Lower leg skin (tissue), 4 donors: Measurements from ENCODE around the gene RIPOR2. TPM values are rescaled to one million over a fixed set of nuclear protein-coding genes. Genes with fewer than 3 reads are reported as not detected.

Experiments
- DNase-seq, 2 donors: peaks; one replicate each; pipeline ENCODE4 v3.0.0-alpha.2; 2019; ENCODE audit warnings: low spot score in 2 of 2
- H3K4me3 ChIP-seq: fragments of 200-600 bp; sonication (generic); 2 replicates; pipeline ENCODE4 v1.5.1; 2017; ENCODE audit warnings: mild to moderate bottlenecking, low read depth; ENCODE audit not compliant: poor library complexity, severe bottlenecking
- POLR2A ChIP-seq, 2 donors: fragments of 450-650 bp; IDR thresholded peaks; one replicate each; pipeline ENCODE4 v1.6.1; 2016 to 2017; ENCODE audit warnings: antibody characterized with exemption in 2 of 2, mild to moderate bottlenecking in 1 of 2, moderate library complexity in 1 of 2
- WGBS, 2 donors: methylation state at CpG; one replicate each; pipeline ENCODE4 v1.1.5; 2018; 5-methylcytosine and 5-hydroxymethylcytosine counted together
- intact Hi-C: fragments of 100-400 bp; cut with DNase I; formaldehyde crosslinking; loops from one replicate; pipeline ENCODE4 v1.15.0; 2023; ENCODE audit warnings: low total_unique reads
- total RNA-seq, 4 donors: library from RNA; depleted of rRNA; stranded (reverse); fragments of >200 nt; gene quantifications; one replicate each; pipeline ENCODE4 v1.1.0, GENCODE V29; 2016
- TF ChIP-seq, protein P1 (sequence below), 3 donors: fragments of 450-650 bp; IDR thresholded peaks; one replicate each; pipeline ENCODE4 v1.5.1; 2016; ENCODE audit warnings: antibody characterized with exemption in 3 of 3, mild to moderate bottlenecking in 3 of 3, moderate library complexity in 2 of 3

RIPOR2 gene
- total RNA-seq, 4 donors from 2014 or later = 5.2 to 21.3 (median 8.6) TPM

DNA sequence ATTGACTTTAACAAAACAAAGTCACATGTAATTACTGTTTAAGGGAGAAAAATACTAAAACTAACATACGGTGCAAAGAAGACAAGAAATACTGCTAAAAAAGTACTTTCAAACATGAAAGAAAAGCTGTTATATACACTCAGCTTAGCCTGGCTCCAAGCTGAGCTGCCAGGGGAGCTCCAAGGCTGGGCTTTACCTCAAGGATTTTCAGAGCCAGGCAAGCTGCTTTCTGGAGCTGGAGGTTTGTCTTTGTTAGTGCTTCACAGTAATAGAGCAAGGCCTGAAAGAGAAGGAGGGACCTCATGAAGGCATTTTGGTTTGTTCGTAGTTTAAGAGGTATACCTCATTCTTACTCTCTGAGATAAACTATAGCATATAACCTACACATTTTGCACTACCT lies 117.4 kb downstream of the RIPOR2 start:
- no peak for TF ChIP-seq POLR2A (IDR thresholded peaks at IDR 0.05)
- TF ChIP-seq, protein P1, sequence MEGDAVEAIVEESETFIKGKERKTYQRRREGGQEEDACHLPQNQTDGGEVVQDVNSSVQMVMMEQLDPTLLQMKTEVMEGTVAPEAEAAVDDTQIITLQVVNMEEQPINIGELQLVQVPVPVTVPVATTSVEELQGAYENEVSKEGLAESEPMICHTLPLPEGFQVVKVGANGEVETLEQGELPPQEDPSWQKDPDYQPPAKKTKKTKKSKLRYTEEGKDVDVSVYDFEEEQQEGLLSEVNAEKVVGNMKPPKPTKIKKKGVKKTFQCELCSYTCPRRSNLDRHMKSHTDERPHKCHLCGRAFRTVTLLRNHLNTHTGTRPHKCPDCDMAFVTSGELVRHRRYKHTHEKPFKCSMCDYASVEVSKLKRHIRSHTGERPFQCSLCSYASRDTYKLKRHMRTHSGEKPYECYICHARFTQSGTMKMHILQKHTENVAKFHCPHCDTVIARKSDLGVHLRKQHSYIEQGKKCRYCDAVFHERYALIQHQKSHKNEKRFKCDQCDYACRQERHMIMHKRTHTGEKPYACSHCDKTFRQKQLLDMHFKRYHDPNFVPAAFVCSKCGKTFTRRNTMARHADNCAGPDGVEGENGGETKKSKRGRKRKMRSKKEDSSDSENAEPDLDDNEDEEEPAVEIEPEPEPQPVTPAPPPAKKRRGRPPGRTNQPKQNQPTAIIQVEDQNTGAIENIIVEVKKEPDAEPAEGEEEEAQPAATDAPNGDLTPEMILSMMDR (IDR thresholded peaks at IDR 0.05) = no peak
- intact Hi-C loops = no loop called here
- WGBS, 2 donors = 89 to 91% methylated on average over 2 of the region's 2 CpGs

DNA sequence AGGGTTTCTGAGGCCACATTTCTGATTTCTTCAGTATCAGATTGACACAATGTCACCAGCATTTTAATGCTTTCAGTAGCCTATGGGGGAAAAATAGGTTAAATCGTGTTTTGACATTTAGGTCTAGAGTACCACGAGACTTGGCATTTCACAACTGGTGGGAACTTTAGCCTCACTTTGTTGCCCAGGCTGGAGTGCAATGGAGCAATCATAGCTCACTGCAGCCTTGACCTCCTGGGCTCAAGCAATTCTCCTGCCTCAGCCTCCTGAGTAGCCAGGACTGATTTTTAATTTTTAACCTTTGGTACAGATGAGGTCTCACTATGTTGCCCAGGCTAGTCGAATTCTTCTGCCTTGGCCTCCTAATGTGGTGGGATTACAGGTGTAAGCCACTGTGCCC lies 126.0 kb downstream of the RIPOR2 start:
- 87 to 88% methylated on average over 3 of the region's 3 CpGs for WGBS, 2 donors
- intact Hi-C loops = no loop called here
- no peak for TF ChIP-seq POLR2A (IDR thresholded peaks at IDR 0.05)
- TF ChIP-seq, protein P1 (IDR thresholded peaks at IDR 0.05) = no peak
- no peak for DNase-seq
- H3K4me3 ChIP-seq = no peak overlapping the region

More for the DNA sequence above, 117.4 kb downstream of the RIPOR2 start:
- DNase-seq = no peak
- no peak overlapping the region for H3K4me3 ChIP-seq

DNA sequence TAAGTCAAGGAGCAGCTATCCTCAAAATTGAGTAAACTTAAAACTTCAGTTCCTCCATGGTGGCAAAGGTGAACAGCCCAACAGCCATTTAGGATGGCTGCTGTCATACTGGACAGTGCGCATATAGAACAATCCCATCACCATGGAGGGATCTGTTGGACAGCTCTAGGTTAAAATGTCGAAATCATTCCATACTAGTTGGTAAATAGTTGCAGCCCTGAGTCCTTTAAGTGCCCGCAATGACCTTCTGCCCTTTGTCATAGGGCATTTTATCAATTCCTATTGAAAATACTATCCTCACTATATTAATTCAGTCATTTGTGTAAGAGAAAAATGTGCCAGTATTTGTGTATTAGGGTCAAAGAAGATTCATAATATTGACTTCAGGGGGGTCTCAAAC lies 128.2 kb downstream of the RIPOR2 start:
- 97 to 99% methylated on average over 3 of the region's 3 CpGs for WGBS, 2 donors
- DNase-seq = no peak
- TF ChIP-seq, protein P1 (IDR thresholded peaks at IDR 0.05) = no peak
- no peak for TF ChIP-seq POLR2A (IDR thresholded peaks at IDR 0.05)
- no peak overlapping the region for H3K4me3 ChIP-seq
- intact Hi-C loops = no loop called here

DNA sequence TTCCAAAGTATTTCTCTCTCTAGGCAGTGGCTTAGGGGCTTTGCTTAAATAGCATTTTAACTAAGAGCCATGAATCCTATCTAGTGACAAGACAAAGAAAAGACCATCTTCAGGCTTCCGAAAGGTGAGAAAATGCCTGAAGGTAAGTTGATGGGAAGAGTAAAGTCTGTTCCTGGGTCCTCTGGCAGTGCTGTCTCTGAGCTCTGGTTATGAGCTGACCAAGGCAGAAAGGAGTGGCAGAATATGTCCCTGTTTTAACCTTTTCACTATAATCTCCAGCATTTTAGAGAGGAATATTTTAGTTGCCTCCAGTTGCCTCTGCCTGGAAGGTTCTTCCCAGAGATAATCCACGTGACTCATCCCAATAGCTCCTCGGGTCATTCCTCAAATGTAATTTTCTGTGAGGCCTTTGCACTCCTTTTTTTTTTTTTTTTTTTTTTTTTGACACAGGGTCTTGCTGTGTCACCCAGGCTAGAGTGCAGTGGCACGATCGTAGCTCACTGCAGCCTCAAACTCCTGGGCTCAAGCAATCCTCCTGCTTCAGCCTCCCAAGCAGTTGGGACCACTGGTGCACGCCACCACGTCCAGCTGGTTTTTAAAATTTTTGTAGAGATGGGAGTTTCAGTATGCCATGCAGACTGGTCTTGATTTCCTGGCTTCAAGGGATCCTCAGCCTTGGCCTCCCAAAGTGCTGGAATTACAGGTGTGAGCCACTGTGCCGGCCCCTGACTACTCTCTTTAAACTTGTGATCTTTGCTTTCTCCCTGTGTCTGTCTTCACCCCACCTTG lies 133.3 kb downstream of the RIPOR2 start:
- no peak for DNase-seq
- TF ChIP-seq, protein P1 (IDR thresholded peaks at IDR 0.05) = no peak
- intact Hi-C loops = no loop called here
- 84 to 91% methylated on average over 8 of the region's 8 CpGs for WGBS, 2 donors
- H3K4me3 ChIP-seq = no peak overlapping the region

DNA sequence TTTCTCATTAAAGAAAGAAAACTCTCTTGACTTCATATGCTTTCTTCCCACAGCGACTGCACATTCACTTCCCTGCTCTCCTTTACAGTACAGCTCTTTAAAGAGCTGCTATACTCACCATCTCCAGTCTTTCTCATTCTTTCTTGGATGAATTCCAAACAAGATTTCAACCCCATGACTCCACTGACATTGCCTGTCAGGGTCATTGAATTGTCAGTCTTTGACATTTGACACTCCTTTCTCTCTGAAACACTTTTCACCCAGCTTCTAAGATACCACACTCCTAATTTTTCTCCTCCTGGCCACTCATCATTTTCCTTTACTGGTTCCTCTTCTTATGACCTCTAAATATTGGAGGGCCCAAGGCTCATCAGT lies 136.2 kb downstream of the RIPOR2 start:
- intact Hi-C loops = no loop called here
- DNase-seq = no peak
- WGBS, 2 donors = 91% methylated on average over 1 of the region's 1 CpG
- no peak overlapping the region for H3K4me3 ChIP-seq
- no peak for TF ChIP-seq POLR2A (IDR thresholded peaks at IDR 0.05)
- TF ChIP-seq, protein P1 (IDR thresholded peaks at IDR 0.05) = no peak
